ENCODE data around the gene RSPRY1. TPM values are rescaled to one million over a fixed set of nuclear protein-coding genes. Genes with fewer than 3 reads are reported as not detected.

Gene RSPRY1
- total RNA-seq, 1 donor from 2014 or later: 76.8 TPM

DNA sequence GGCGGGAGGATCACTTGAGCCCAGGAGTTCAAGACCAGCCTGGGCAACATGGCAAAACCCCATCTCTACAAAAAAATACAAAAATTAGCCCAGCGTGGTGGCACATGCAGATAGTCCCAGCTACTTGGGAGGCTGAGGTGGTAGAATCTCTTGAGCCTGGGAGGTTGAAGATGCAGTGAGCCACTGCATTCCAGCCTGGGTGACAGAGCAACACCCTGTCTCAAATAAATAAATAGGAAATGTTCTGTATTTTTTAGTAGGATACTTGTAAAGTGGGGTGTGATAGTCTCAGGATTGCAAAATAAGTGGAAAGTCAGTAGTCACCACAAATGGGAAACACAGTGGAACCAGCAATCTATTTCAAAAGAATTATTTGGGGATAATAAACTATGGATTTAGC lies 4.0 kb downstream of the RSPRY1 start:
- H2AFZ ChIP-seq (ENCODE audit: low read depth, low read length): no peak overlapping the region
- DNase-seq (ENCODE audit: low read depth) (no peak), FAIRE-seq (no peak)

DNA sequence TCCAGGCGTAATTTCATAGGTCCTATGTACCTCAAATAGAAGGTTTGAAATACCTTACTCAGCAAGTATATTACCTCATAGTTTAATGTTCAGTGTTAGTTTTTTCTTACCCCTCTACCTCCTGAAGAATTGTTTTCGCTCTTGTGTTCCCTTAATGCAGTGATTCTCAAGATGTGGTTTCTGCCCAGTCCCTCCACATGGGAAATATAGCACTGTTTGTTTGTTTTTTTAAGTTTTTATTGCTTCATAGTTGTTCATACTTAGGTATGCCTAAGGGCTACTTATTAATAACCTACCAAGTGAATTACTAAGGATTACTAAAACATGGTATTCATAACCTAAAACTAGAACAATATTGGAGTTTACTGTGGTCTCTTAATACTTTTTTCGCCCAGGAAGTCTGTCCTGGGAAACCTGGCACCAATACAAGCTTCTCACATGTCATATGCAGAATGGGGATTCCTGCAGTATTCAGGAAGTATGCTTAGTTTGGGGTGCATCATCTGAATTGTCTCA lies 5.0 kb downstream of the RSPRY1 start:
- H3K4me2 ChIP-seq (ENCODE audit: low read length): peak overlapping the region; percentile 77
- Mint-ChIP-seq H3K4me1 (ENCODE audit: low read depth, unreplicated experiment) (peaks cover 49% of the 10 kb centered on the region), H3K36me3 (ENCODE audit: low read depth, unreplicated experiment) (no peaks in the 10 kb centered on the region), H3K4me3 (ENCODE audit: unreplicated experiment) (peak overlapping the region; percentile 3), H3K9me3 (ENCODE audit: unreplicated experiment) (no peaks in the 10 kb centered on the region), H3K27me3 (ENCODE audit: low read depth, unreplicated experiment) (no peaks in the 10 kb centered on the region), H3K27ac (ENCODE audit: unreplicated experiment) (no peak overlapping the region)
- no peaks in the 10 kb centered on the region for H3K27me3 ChIP-seq (ENCODE audit: insufficient read depth, low read length)
- H3K4me1 ChIP-seq (ENCODE audit: insufficient read depth, low read length): peaks cover 56% of the 10 kb centered on the region
- no peaks in the 10 kb centered on the region for H3K36me3 ChIP-seq (ENCODE audit: insufficient read depth, low read length)
- peaks cover 32% of the 10 kb centered on the region for H4K20me1 ChIP-seq (ENCODE audit: insufficient read depth, low read length)
- peak overlapping the region; percentile 94 for H3K27ac ChIP-seq (ENCODE audit: low read depth, low read length)
- peaks cover 91% of the 10 kb centered on the region for H3K79me2 ChIP-seq (ENCODE audit: insufficient read depth, low read length)
- H2AFZ ChIP-seq (ENCODE audit: low read depth, low read length): no peak overlapping the region
- TF ChIP-seq EZH2 (IDR thresholded peaks at IDR 0.05; ENCODE audit: insufficient read depth, low read length): no peak
- TF ChIP-seq, protein P1, sequence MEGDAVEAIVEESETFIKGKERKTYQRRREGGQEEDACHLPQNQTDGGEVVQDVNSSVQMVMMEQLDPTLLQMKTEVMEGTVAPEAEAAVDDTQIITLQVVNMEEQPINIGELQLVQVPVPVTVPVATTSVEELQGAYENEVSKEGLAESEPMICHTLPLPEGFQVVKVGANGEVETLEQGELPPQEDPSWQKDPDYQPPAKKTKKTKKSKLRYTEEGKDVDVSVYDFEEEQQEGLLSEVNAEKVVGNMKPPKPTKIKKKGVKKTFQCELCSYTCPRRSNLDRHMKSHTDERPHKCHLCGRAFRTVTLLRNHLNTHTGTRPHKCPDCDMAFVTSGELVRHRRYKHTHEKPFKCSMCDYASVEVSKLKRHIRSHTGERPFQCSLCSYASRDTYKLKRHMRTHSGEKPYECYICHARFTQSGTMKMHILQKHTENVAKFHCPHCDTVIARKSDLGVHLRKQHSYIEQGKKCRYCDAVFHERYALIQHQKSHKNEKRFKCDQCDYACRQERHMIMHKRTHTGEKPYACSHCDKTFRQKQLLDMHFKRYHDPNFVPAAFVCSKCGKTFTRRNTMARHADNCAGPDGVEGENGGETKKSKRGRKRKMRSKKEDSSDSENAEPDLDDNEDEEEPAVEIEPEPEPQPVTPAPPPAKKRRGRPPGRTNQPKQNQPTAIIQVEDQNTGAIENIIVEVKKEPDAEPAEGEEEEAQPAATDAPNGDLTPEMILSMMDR (IDR thresholded peaks at IDR 0.05; ENCODE audit: insufficient read depth, low read depth, low read length): no peak
- H3K4me3 ChIP-seq (ENCODE audit: insufficient read depth, low read depth, low read length): no peak overlapping the region
- peak overlapping the region; percentile 46 for H3K9ac ChIP-seq (ENCODE audit: low read length)
- DNase-seq (ENCODE audit: low read depth) (peak; percentile 54), FAIRE-seq (peak; percentile 13)
- H3K9me3 ChIP-seq (ENCODE audit: insufficient read depth, low read depth, low read length): no peaks in the 10 kb centered on the region

More for the DNA sequence above, 4.0 kb downstream of the RSPRY1 start:
- peaks cover 52% of the 10 kb centered on the region for H3K4me1 ChIP-seq (ENCODE audit: insufficient read depth, low read length)
- H3K27me3 ChIP-seq (ENCODE audit: insufficient read depth, low read length): no peaks in the 10 kb centered on the region
- H3K27ac ChIP-seq (ENCODE audit: low read depth, low read length): peak overlapping the region; percentile 94
- Mint-ChIP-seq H3K4me1 (ENCODE audit: low read depth, unreplicated experiment) (peaks cover 47% of the 10 kb centered on the region), H3K4me3 (ENCODE audit: unreplicated experiment) (peak overlapping the region; percentile 40), H3K36me3 (ENCODE audit: low read depth, unreplicated experiment) (no peaks in the 10 kb centered on the region), H3K27ac (ENCODE audit: unreplicated experiment) (no peak overlapping the region), H3K27me3 (ENCODE audit: low read depth, unreplicated experiment) (no peaks in the 10 kb centered on the region), H3K9me3 (ENCODE audit: unreplicated experiment) (no peaks in the 10 kb centered on the region)
- no peak overlapping the region for H3K4me3 ChIP-seq (ENCODE audit: insufficient read depth, low read depth, low read length)
- H3K4me2 ChIP-seq (ENCODE audit: low read length): peak overlapping the region; percentile 77
- H3K79me2 ChIP-seq (ENCODE audit: insufficient read depth, low read length): peaks cover 87% of the 10 kb centered on the region
- peaks cover 32% of the 10 kb centered on the region for H4K20me1 ChIP-seq (ENCODE audit: insufficient read depth, low read length)
- H3K36me3 ChIP-seq (ENCODE audit: insufficient read depth, low read length): no peaks in the 10 kb centered on the region
- TF ChIP-seq, protein P1 (IDR thresholded peaks at IDR 0.05; ENCODE audit: insufficient read depth, low read depth, low read length): no peak
- no peak for TF ChIP-seq EZH2 (IDR thresholded peaks at IDR 0.05; ENCODE audit: insufficient read depth, low read length)
- no peaks in the 10 kb centered on the region for H3K9me3 ChIP-seq (ENCODE audit: insufficient read depth, low read depth, low read length)
- peak overlapping the region; percentile 46 for H3K9ac ChIP-seq (ENCODE audit: low read length)

DNA sequence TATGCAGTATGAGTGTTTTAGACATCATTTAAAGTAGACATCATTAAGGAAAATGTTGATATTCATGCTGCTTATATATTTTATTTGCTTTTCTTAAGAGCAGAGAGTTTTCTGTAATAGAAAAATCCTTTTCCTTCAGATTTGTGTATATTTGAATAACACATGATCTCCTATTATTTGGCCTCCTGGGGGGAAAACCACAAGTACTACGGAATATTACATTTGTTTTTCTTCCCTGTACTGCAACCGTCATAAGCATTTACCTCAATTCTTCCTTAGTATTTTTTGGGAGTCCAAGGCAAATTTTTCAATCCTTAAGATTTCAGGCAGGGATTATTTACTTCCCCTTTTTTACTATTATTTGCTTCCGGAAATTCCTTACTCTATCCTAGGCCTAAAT lies 6.0 kb downstream of the RSPRY1 start:
- no peaks in the 10 kb centered on the region for H3K9me3 ChIP-seq (ENCODE audit: insufficient read depth, low read depth, low read length)
- peak overlapping the region; percentile 94 for H3K27ac ChIP-seq (ENCODE audit: low read depth, low read length)
- peak overlapping the region; percentile 77 for H3K4me2 ChIP-seq (ENCODE audit: low read length)
- peaks cover 91% of the 10 kb centered on the region for H3K79me2 ChIP-seq (ENCODE audit: insufficient read depth, low read length)
- DNase-seq (ENCODE audit: low read depth) (peak; percentile 55), FAIRE-seq (no peak)
- no peaks in the 10 kb centered on the region for H3K27me3 ChIP-seq (ENCODE audit: insufficient read depth, low read length)
- H3K27ac Mint-ChIP-seq (ENCODE audit: unreplicated experiment): peak overlapping the region; percentile 96
- no peaks in the 10 kb centered on the region for H3K36me3 ChIP-seq (ENCODE audit: insufficient read depth, low read length)
- H3K36me3 Mint-ChIP-seq (ENCODE audit: low read depth, unreplicated experiment): no peaks in the 10 kb centered on the region
- peak overlapping the region; percentile 78 for H3K9ac ChIP-seq (ENCODE audit: low read length)
- H3K27me3 Mint-ChIP-seq (ENCODE audit: low read depth, unreplicated experiment): no peaks in the 10 kb centered on the region
- no peak for TF ChIP-seq EZH2 (IDR thresholded peaks at IDR 0.05; ENCODE audit: insufficient read depth, low read length)
- TF ChIP-seq, protein P1 (IDR thresholded peaks at IDR 0.05; ENCODE audit: insufficient read depth, low read depth, low read length): no peak
- no peak overlapping the region for H3K4me3 ChIP-seq (ENCODE audit: insufficient read depth, low read depth, low read length)
- H2AFZ ChIP-seq (ENCODE audit: low read depth, low read length): no peak overlapping the region
- peaks cover 66% of the 10 kb centered on the region for H3K4me1 ChIP-seq (ENCODE audit: insufficient read depth, low read length)
- no peaks in the 10 kb centered on the region for H3K9me3 Mint-ChIP-seq (ENCODE audit: unreplicated experiment)
- H3K4me1 Mint-ChIP-seq (ENCODE audit: low read depth, unreplicated experiment): peaks cover 59% of the 10 kb centered on the region
- peaks cover 27% of the 10 kb centered on the region for H4K20me1 ChIP-seq (ENCODE audit: insufficient read depth, low read length)
- peak overlapping the region; percentile 6 for H3K4me3 Mint-ChIP-seq (ENCODE audit: unreplicated experiment)
